B cell (primary cell): ENCODE measurements around the gene TRANK1. TPM values are rescaled to one million over a fixed set of nuclear protein-coding genes. Genes with fewer than 3 reads are reported as not detected.

Experiments used
- ATAC-seq: fragments of 200-7000 bp; cut with Tn5 transposase; one replicate; pipeline ENCODE4 v1.10.0; 2021; ENCODE audit warnings: low read depth, mild to moderate bottlenecking, moderate number of reproducible peaks, moderate library complexity
- CTCF ChIA-PET: fragments of 350-600 bp; sonication (Branson Sonifier 250); formaldehyde crosslinking; loops from one replicate; lab custom pipeline; 2021; ENCODE audit warnings: antibody characterized with exemption, inconsistent platforms; lab: Charles Lee
- POLR2A ChIA-PET: fragments of 350-600 bp; sonication (Branson Sonifier 250); formaldehyde crosslinking; loops from one replicate; lab custom pipeline; 2021; ENCODE audit warnings: antibody characterized with exemption; lab: Charles Lee
- DNase-seq: peaks from one replicate; pipeline ENCODE4 v3.0.0; 2013
- H2AFZ ChIP-seq: 2 replicates; pipeline ENCODE4 v1.6.1; 2012; ENCODE audit warnings: mild to moderate bottlenecking, low read depth, low read length; ENCODE audit not compliant: insufficient read depth, poor library complexity, severe bottlenecking
- H3K27ac ChIP-seq, 2 donors: 1 replicate in 1 of 2; 2 replicates in 1 of 2; pipeline ENCODE4 v1.5.1; 2012 to 2013; ENCODE audit warnings: low read length in 2 of 2, mild to moderate bottlenecking in 2 of 2, moderate library complexity in 1 of 2
- H3K27me3 ChIP-seq, 4 experiments: fragments of 200-600 bp in 1 of 4; sonication (generic) in 1 of 4; replicated peaks in 1 of 4; 1 replicate in 2 of 4; 2 replicates in 2 of 4; pipeline versions ENCODE4 v1.6.1 to v1.7.0; 2013 to 2016; ENCODE audit warnings: low read length in 3 of 4, mild to moderate bottlenecking in 2 of 4, mixed read lengths in 1 of 4, moderate library complexity in 1 of 4; ENCODE audit not compliant: insufficient read depth in 4 of 4, control insufficient read depth in 3 of 4; ENCODE audit errors: control extremely low read depth in 1 of 4
- H3K36me3 ChIP-seq, 2 experiments: replicated peaks in 1 of 2; 1 replicate in 1 of 2; 2 replicates in 1 of 2; pipeline versions ENCODE4 v1.6.1 to v1.7.1; 2013; ENCODE audit warnings: low read length in 1 of 2; ENCODE audit not compliant: insufficient read depth in 2 of 2, control insufficient read depth in 1 of 2; ENCODE audit errors: control extremely low read depth in 1 of 2, extremely low read depth in 1 of 2
- H3K4me1 ChIP-seq, 2 donors: fragments of 200-600 bp in 1 of 2; sonication (generic) in 1 of 2; 1 replicate in 1 of 2; 2 replicates in 1 of 2; pipeline versions ENCODE4 v1.5.1 to v1.6.1; 2013 to 2017; ENCODE audit warnings: low read length in 2 of 2; ENCODE audit not compliant: control insufficient read depth in 2 of 2, insufficient read depth in 2 of 2
- H3K4me2 ChIP-seq: replicated peaks from 2 replicates; pipeline ENCODE3; 2012; ENCODE audit warnings: mild to moderate bottlenecking, low read depth, low read length; ENCODE audit not compliant: poor library complexity, severe bottlenecking
- H3K4me3 ChIP-seq, 5 experiments: fragments of 200-600 bp in 1 of 5; sonication (generic) in 1 of 5; 1 replicate in 3 of 5; 2 replicates in 2 of 5; pipeline versions ENCODE4 v1.5.1 to v1.7.0; 2011 to 2016; ENCODE audit warnings: low read length in 4 of 5, mild to moderate bottlenecking in 4 of 5, low read depth in 2 of 5, control low read depth in 1 of 5, moderate library complexity in 1 of 5; ENCODE audit not compliant: insufficient read depth in 1 of 5; ENCODE audit errors: control extremely low read depth in 1 of 5, extremely low read depth in 1 of 5
- H3K79me2 ChIP-seq: fragments of 200-600 bp; sonication (generic); one replicate; pipeline ENCODE4 v1.6.0; 2016; ENCODE audit warnings: low read length; ENCODE audit not compliant: control insufficient read depth, insufficient read depth
- H3K9ac ChIP-seq: fragments of 200-600 bp; sonication (generic); 2 replicates; pipeline ENCODE4 v1.6.1; 2017; ENCODE audit warnings: mild to moderate bottlenecking, low read length, moderate library complexity
- H3K9me3 ChIP-seq, 3 donors: one replicate each; pipeline versions ENCODE4 v1.6.1 to v1.7.1; 2013; ENCODE audit warnings: low read length in 2 of 3; ENCODE audit not compliant: control insufficient read depth in 2 of 3, insufficient read depth in 1 of 3; ENCODE audit errors: control extremely low read depth in 1 of 3
- H4K20me1 ChIP-seq: 2 replicates; pipeline ENCODE4 v1.6.0; 2012; ENCODE audit warnings: mild to moderate bottlenecking, low read length; ENCODE audit not compliant: insufficient read depth, control insufficient read depth, poor library complexity, severe bottlenecking
- H3K27ac Mint-ChIP-seq: one replicate; pipeline ENCODE4 v1.8.0; 2021; ENCODE audit warnings: mixed read lengths
- H3K27me3 Mint-ChIP-seq: one replicate; pipeline ENCODE4 v1.8.0; 2021; ENCODE audit warnings: mixed read lengths
- H3K4me1 Mint-ChIP-seq: one replicate; pipeline ENCODE4 v1.8.0; 2021; ENCODE audit warnings: mixed read lengths
- H3K4me3 Mint-ChIP-seq: one replicate; pipeline ENCODE4 v1.8.0; 2021; ENCODE audit warnings: mixed read lengths
- H3K9me3 Mint-ChIP-seq: one replicate; pipeline ENCODE4 v1.8.0; 2022; ENCODE audit warnings: mixed read lengths; ENCODE audit not compliant: insufficient read depth
- EZH2 ChIP-seq: IDR thresholded peaks from 2 replicates; pipeline ENCODE4 v1.6.1; 2012; ENCODE audit warnings: borderline replicate concordance, low read depth, mild to moderate bottlenecking, moderate library complexity, low read length; ENCODE audit not compliant: insufficient read depth, poor library complexity, severe bottlenecking
- WGBS: methylation state at CpG from one replicate; pipeline ENCODE4 v1.1.5; 2013; ENCODE audit warnings: missing lambda C conversion rate; ENCODE audit not compliant: insufficient coverage; 5-methylcytosine and 5-hydroxymethylcytosine counted together
- intact Hi-C: fragments of 100-400 bp; cut with micrococcal nuclease; formaldehyde crosslinking; loops from one replicate; pipeline ENCODE4 v1.10.0; 2022
- polyA plus RNA-seq: library from polyadenylated mRNA; depleted of rRNA; stranded (reverse); fragments of >200 nt; gene quantifications from 2 replicates; pipeline ENCODE4 v1.2.3, GENCODE V29; 2012
- total RNA-seq, 2 donors: library from RNA; stranded (reverse); fragments of 120-200 nt in 1 of 2; gene quantifications; 1 replicate in 1 of 2; 2 replicates in 1 of 2; pipeline versions ENCODE4 v1.2.3 to v1.2.4, GENCODE V29; 2013 to 2022
- TF ChIP-seq, protein P1 (sequence below): fragments of 200-600 bp; IDR thresholded peaks from one replicate; pipeline ENCODE4 v1.8.0; 2022; ENCODE audit warnings: antibody characterized with exemption, mild to moderate bottlenecking

TRANK1 gene
- total and polyA plus RNA-seq, 2 donors (not counting 1 experiment from before 2014, with no cell fraction given): 20.8 to 147 TPM

DNA sequence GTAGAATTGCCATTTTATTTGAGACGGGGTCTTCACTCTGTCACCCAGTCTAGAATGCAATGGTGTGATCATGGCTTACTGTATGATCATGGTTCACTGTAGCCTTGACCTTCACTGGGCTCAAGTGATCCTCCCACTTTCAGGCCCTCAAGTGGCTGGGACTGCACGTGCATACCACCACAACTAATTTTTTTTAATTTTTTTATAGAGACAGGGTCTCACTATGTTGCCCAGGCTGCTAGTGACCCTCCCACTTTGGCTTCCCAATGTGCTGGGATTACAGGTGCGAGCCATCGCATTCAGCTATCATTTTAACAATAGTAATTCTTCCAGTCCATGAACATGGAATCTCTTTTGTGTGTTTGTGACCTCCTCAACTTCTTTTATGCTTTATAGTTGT, 36.2 kb upstream of the TRANK1 start:
- Histone ChIP-seq H3K9me3 (peaks cover 0 to 20% (median 2%) of the 10 kb centered on the region in 3 donors), H3K79me2 (no peaks in the 10 kb centered on the region), H3K27me3 (no peaks in the 10 kb centered on the region), H3K4me2 (no peak overlapping the region), H4K20me1 (no peaks in the 10 kb centered on the region), H3K4me3 (no peak overlapping the region), H3K36me3 (peaks cover 15 to 37% of the 10 kb centered on the region in 2 experiments), H3K27ac (no peak overlapping the region), H3K4me1 (no peaks in the 10 kb centered on the region), H2AFZ (no peak overlapping the region), H3K9ac (no peak overlapping the region)
- intact Hi-C loops: no loop called here
- H3K4me1 Mint-ChIP-seq: no peaks in the 10 kb centered on the region
- POLR2A ChIA-PET: no interaction called here
- no peak overlapping the region for H3K4me3 Mint-ChIP-seq
- CTCF ChIA-PET: interaction anchor here (0.7 to 1.6 kb wide), 2 partner anchors 22 to 26 kb away, joined by 4 to 5 read pairs; no protein-coding TSS in a partner anchor
- H3K27ac Mint-ChIP-seq: no peak overlapping the region
- 89% methylated on average over 1 of the region's 4 CpGs for WGBS
- no peaks in the 10 kb centered on the region for H3K27me3 Mint-ChIP-seq
- DNase-seq (no peak), ATAC-seq (no peak)
- peaks cover 3% of the 10 kb centered on the region for H3K9me3 Mint-ChIP-seq
- TF ChIP-seq EZH2: no peak
- TF ChIP-seq, protein P1, sequence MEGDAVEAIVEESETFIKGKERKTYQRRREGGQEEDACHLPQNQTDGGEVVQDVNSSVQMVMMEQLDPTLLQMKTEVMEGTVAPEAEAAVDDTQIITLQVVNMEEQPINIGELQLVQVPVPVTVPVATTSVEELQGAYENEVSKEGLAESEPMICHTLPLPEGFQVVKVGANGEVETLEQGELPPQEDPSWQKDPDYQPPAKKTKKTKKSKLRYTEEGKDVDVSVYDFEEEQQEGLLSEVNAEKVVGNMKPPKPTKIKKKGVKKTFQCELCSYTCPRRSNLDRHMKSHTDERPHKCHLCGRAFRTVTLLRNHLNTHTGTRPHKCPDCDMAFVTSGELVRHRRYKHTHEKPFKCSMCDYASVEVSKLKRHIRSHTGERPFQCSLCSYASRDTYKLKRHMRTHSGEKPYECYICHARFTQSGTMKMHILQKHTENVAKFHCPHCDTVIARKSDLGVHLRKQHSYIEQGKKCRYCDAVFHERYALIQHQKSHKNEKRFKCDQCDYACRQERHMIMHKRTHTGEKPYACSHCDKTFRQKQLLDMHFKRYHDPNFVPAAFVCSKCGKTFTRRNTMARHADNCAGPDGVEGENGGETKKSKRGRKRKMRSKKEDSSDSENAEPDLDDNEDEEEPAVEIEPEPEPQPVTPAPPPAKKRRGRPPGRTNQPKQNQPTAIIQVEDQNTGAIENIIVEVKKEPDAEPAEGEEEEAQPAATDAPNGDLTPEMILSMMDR: no peak

- Histone ChIP-seq H2AFZ (no peak overlapping the region), H3K79me2 (no peaks in the 10 kb centered on the region), H3K36me3 (no peaks in the 10 kb centered on the region), H4K20me1 (no peaks in the 10 kb centered on the region), H3K4me2 (no peak overlapping the region), H3K27ac (no peak overlapping the region), H3K27me3 (no peaks in the 10 kb centered on the region), H3K4me3 (no peak overlapping the region), H3K9me3 (peaks cover 0 to 3% (median 0%) of the 10 kb centered on the region in 3 donors), H3K9ac (no peak overlapping the region), H3K4me1 (peaks cover 14 to 17% of the 10 kb centered on the region in 2 donors)
- DNase-seq (no peak), ATAC-seq (no peak)
- Mint-ChIP-seq H3K9me3 (no peaks in the 10 kb centered on the region), H3K27me3 (no peaks in the 10 kb centered on the region), H3K27ac (no peak overlapping the region), H3K4me3 (no peak overlapping the region), H3K4me1 (peaks cover 16% of the 10 kb centered on the region)
- no peak for TF ChIP-seq EZH2
- CTCF ChIA-PET: interaction anchor here (0.5 to 1.1 kb wide), 4 partner anchors 14 to 318 kb away, joined by 3 to 4 read pairs (median 3); no protein-coding TSS in a partner anchor
- WGBS: no CpG with 5 or more reads among the region's 1 CpG
- intact Hi-C loops: no loop called here
- POLR2A ChIA-PET: no interaction called here
Observed at GRCh38 chr3:36973139-36973538, 28.3 kb upstream of the TRANK1 start.
